HG03439 (cell line): ENCODE data around the gene SLC13A3.

Experiments
- ATAC-seq: cut with Tn5 transposase; IDR thresholded peaks from one replicate; pipeline ENCODE4 v1.9.1; 2021; ENCODE audit warnings: mild to moderate bottlenecking, moderate library complexity; ENCODE audit not compliant: unreplicated experiment

Gene SLC13A3

DNA sequence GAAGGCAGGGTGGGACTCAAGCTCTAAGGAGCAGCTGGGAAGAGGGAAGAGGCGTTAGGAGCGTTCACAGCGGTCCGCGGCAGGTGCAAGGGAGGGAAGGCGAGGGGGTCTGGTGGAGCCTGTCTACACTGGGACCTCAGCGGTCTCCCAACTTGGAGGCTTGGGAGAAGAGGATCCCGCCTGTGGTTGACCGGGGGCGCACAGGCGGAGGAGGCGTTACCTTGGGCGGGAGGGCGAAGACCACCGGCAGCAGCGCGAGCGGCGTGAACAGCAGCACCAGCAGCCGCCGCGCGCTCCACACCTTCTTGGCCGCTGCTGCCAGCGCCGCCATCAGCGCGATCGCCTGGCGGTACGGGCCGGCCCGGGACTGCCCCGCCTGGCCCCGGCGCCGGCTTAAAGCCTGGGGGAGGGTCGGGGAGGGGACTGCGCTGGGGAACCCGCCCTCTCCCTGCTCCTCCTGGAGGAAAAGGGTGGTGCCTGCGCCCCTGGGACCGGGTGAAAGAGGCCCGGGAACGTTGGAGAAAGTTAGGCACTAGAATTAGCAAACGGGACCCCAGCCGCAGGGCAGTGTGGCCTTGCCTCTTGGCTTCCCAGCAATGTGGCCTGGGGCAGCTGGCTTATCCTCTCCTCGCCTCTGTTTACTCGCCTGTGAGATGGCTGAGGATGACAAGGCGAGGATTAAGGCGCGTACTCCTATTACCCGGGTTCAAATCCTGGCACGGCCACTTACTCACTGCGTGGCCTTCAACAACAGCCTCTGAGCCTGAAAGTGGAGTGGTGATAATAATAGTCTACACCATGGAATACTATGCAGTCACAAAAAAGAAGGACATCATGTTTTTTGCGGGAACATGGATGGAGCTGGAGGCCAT is at the start of gene SLC13A3:
Gene SLC13A3 (minus strand): TSS at position 369 of the 872 bp plus-strand sequence. CDS start 38 bp downstream, at position 331.
- no peak for ATAC-seq

DNA sequence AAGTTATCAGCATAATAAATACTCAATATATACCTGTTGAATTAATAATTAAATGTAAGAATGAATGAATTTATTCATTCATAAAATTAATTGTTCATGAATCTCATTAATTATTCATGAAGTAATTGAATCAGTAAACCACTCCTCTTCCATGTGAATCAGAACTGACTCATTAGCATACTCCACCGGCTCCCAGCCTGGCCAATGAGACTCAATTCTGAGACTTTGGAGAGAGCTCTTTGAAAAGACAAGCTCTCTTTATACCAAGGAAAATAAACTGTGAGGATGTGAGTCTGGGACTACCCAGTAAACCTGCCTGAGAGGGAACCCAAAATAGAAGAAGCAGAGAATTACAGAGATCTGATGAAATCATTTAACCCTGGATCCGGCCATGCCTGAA is 49.8 kb upstream of the SLC13A3 start:
- ATAC-seq, result no peak

GRCh38 chr20:46700481-46700880 is 49.2 kb upstream of the SLC13A3 start:
- no peak for ATAC-seq

DNA sequence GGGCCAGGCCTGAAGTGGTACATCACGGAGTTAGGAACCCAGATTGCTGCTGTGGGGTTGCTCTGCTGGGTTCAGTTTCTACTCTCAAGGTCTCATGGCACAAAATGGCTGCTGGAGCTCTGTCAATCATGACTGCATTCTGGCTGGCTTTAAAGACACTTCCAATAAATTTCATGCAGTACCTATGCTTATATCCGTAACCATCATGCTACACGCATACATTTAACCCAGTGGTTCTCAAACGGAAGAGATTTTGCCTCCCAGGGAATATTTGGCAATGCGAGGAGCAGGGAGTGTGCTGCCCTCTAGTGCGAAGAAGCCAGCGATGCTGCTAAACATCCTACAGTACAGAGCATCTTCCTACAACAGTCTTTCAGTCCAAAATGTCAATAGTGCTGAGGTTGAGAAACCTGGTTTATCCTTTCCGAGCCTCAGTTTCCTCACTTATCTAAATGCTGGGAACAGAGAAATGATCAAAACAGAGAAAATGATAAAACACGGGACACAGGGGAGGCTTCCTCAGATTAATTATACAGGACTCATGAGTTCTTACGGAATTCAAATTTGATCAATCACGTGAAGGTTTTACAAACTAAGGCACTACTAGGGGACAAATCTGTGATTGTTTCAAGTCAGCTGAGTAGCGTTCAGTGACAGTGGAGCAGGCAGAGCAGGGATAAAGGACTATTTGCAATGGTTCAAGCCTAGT is 48.5 kb upstream of the SLC13A3 start:
- no peak for ATAC-seq

- no peak for ATAC-seq
Measured at GRCh38 chr20:46698788-46699187, 47.5 kb upstream of the SLC13A3 start.

- ATAC-seq, result no peak
Measured at GRCh38 chr20:46696791-46697279, 45.6 kb upstream of the SLC13A3 start.

GRCh38 chr20:46695892-46696291 is 44.6 kb upstream of the SLC13A3 start:
- ATAC-seq, result no peak

DNA sequence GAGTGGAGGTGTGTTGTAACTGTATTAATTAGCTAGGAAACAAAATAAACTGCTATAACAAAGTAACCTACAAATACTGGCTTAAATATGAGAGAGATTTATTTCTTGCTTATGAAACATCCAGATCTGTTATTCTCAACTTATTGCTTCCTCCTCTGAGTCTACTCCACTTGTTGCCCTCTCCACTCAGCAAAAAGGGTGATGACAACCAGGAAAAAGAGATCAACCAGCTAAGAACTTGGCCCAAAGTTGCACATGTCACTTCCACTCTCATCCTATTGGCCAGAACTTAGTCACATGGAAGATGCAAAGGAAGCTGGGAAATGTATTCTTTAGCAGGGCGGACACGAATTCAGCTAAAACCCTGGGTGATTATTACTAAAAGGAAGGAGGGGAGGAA is 43.2 kb upstream of the SLC13A3 start:
- ATAC-seq, result no peak

GRCh38 chr20:46691196-46691595 is 39.9 kb upstream of the SLC13A3 start:
- ATAC-seq, result no peak

DNA sequence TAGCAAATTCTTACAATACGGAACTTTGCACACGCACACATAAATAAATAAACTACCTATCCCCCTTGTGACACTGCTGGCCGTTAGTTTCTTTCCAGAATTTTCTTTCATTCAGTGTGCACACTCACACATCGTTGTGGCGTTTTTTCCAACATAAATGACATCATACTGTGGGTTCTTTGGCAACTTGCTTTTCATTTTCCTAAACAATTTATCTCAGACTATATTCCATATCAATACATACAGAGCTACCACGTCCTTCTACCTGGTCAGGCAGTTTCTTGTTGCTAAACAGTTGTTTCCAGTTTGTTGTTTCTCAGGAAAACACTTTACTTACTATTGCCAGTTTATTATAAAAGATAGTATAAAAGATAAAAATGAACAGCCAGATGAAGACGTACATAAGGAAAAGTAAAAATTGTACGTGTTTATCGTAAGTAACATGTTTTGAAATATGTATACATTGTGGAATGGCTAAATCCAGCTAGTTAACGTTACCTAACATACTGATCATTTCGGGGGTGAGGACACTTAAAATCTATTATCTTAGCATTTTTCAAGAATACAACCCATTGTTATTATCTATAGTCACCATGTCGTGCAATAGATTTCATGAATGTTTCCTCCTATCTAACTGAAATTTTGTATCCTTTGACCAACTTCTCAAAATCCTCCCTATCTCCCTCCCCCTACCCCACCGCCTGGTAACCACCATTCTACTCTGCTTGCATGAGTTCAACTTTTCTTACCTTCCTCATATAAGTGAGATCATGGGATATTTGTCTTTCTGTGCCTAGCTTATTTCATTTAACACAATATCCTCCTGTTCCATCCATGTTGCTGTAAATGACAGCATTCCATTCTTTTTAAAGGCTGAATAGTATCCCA is 39.2 kb upstream of the SLC13A3 start:
- ATAC-seq, result no peak

DNA sequence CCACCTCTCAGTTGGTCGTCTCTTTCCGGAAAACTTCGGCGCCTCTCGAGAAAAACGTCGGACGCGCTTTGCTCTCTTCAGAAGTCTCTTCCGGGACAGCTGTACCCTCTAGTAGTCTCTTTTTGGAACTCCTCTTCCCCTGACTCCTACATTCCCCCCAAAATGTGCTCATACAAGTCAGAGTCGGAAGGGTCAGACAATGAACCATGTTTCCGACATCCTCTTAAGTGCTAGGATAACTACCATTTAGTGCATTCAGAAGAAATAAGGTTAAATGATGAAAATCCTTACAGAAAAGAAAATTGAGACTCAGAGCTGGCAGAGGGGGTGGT is 38.5 kb upstream of the SLC13A3 start:
- ATAC-seq, result no peak

- peak; percentile 96 for ATAC-seq
Measured at GRCh38 chr20:46689082-46689753, 38.0 kb upstream of the SLC13A3 start, which contains the start of gene TP53RK. Gene TP53RK, minus strand, starts transcription at chr20:46689444. Its CDS starts 30 bp downstream, at chr20:46689414.

DNA sequence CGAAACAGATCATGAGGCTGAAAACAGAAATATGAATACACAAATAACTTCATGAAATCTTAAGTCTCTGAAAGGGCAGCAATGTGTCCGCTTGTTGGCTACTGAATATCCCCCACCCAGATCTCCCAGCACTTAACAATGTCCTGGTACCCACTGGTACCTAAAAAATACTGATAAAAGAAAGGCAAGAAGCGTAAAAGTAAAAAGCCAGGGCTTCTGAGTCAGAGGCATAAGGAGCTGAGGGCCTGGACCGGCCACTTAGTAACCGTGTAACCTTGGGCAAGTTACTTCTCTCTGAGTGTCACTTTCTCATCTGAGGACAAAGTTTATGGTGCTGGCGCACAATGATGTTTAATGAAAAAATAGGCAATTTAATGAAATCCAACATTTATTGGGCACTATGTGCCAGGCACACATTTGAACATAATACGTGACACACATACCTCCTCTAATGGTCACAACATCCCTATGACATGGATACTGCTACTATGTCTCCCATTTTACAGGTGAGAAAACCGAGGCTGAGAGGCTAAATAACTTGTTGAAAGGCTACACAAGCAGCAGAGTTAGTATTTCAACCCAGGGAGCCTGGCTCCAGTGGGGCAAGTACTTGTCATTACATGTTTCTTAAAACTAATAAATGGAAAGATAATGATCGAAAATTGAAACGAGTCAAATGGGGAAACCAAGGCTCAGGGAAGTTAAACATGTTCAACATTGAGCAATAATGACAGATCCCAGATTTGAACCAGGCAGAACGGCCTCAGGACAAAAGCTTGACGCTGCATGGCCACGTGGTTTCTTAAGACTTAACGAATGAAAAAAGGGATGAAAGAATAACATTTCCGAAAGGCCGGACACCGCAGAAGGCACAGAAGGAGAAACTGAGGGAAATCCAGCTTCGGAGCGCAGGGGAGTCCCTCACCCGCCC is 37.2 kb upstream of the SLC13A3 start:
- no peak for ATAC-seq

- ATAC-seq, result no peak
Measured at GRCh38 chr20:46683939-46684750, 32.9 kb upstream of the SLC13A3 start.

GRCh38 chr20:46683668-46683938 is 32.3 kb upstream of the SLC13A3 start:
- ATAC-seq, result no peak

DNA sequence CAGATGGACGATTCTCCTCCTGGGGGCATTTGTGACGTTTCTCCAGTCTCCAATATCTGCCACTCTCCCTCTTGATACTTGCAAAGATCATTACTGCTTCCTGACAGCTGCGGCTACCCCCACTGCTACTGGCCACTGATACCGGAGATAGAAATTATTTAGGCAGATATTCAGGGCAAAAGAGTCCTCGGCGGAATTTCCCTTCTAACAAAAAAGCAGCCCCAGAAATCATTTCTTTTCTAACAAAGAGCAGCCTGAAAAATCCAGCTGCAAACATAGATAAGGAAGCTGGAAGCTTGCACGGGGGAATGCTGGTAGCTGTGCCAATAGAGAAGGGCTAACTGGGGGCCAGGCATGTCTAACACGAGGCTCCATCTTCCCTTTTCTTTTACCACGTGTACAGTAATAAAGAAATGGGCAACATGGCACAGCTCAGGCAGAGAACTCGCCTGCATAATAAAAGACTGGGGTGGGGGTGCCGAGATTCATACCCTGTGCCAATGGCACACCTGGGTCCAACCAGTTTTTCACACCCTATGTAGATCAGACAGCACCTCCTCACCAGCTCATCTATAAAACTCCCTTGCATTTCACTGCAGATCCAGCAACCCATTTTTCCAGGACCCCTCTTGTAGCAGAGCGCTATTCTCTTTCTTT is 31.9 kb upstream of the SLC13A3 start:
- no peak for ATAC-seq

DNA sequence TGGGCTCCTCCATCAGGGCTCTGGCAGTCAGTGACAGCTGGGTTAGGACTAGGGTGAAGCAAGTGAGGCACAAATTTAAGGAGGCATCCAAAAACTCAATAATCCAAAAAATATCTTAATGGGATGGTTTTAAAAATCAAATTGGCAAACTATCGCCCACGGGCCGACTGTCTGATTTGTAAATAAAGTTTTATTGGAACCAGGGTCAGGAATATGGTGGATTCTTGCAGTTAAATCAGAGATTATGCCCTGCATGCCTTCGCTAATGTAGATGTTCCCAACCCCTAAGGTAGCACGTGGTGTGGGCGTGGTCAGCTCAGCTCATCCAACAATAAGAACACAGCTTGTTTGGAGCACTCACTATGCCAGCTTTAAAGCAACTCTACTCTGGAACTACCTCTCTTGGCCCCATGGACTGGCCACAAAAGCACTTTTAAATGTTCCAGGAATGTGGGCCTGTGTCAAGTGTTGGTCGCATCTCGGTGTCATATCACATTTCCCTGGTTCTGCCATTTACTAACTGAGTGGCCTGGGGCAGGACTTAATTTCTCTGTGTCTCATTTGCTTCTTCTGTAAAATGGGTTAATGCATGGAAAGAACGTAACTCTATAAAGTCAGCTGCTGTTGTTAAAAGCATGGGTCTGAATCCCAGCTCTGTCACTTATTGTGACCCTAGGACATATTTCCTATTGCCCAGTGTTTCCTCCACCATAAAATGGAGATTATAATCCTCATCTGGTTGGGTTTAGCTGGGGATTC is 31.0 kb upstream of the SLC13A3 start:
- no peak for ATAC-seq
